ENCODE results near the gene MRPS14.

MRPS14 gene

DNA sequence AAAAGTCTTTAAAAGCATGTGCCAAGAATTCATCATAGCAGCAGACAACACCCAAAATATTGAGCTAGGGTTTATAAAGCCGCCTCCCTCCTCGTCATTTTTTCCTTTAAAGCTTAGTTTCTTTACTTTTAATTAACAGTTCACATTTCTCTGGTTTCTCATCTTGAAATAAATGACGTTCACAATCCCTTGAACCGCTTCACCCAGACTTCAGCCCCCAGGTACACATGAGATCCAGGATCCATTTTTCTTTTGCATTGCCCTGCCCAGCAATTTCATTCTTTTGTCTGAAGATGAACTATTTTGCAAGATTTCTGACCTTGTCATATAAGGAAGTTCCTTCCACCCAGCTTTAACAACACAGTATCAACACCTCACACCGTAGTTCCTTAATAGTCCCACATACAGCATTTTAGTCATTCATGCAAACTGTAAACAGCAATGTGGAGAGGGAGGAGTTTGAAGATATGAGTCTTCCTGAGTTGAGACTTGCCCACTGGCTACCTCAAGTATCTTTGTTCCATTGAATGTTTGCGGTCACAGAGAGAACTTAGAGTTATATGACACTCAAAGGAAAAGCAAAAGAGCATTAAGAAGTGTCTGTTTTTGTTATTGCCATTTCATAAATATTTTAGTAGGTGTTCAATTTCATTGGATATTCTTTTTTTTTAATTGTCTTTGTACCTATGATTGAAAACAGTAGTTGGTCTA lies 58.8 kb downstream of the MRPS14 start:
- no peak overlapping the region for H3K4me3 ChIP-seq (ENCODE audit: low read depth, low read length)
- TF ChIP-seq, protein P1, sequence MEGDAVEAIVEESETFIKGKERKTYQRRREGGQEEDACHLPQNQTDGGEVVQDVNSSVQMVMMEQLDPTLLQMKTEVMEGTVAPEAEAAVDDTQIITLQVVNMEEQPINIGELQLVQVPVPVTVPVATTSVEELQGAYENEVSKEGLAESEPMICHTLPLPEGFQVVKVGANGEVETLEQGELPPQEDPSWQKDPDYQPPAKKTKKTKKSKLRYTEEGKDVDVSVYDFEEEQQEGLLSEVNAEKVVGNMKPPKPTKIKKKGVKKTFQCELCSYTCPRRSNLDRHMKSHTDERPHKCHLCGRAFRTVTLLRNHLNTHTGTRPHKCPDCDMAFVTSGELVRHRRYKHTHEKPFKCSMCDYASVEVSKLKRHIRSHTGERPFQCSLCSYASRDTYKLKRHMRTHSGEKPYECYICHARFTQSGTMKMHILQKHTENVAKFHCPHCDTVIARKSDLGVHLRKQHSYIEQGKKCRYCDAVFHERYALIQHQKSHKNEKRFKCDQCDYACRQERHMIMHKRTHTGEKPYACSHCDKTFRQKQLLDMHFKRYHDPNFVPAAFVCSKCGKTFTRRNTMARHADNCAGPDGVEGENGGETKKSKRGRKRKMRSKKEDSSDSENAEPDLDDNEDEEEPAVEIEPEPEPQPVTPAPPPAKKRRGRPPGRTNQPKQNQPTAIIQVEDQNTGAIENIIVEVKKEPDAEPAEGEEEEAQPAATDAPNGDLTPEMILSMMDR (IDR thresholded peaks at IDR 0.05; ENCODE audit: low read depth, low read length) = no peak

DNA sequence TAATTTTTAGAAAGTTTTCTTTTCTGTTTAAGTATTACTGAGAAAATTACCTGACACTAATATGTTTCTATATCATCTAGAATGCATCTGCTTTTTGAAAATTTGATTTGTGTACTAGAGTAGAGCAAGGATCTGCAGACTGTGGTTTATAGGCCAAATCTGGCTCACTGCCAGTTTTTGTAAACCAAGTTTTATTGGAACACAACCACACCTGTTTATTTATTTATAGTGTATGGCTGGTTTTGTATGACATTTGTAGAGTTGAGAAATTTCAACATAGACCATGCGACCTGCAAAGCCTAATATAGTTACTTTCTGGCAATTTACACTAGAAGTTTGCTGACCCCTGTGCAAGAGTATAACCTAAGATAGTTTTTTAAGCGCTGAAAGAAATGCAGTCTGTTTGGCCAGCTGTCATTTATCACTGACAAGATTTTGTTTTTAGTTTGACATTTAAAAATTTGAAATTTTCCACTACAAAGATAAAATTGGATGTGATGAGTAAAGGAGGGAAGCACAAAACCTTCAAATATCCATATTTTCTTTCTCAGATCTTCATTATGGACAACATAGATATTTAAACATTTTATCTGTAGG lies 59.6 kb downstream of the MRPS14 start:
- TF ChIP-seq, protein P1 (IDR thresholded peaks at IDR 0.05; ENCODE audit: low read depth, low read length) = no peak
- H3K4me3 ChIP-seq (ENCODE audit: low read depth, low read length) = no peak overlapping the region

All from WI38 (cell line).